SK-N-SH (cell line): ENCODE results near the gene FOXF2. TPM values are rescaled to one million over a fixed set of nuclear protein-coding genes. Genes with fewer than 3 reads are reported as not detected.

Experiments
- CTCF ChIA-PET: fragments of 300-600, 350-600 bp; formaldehyde crosslinking; extraction: SDS; loops from one replicate; lab custom pipeline; 2021; lab: Yijun Ruan, JAX
- POLR2A ChIA-PET: fragments of 350-600 bp; sonication (Branson Sonifier 250); formaldehyde crosslinking; extraction: SDS; loops from one replicate; lab custom pipeline; 2020; ENCODE audit warnings: antibody characterized with exemption, inconsistent platforms; lab: Yijun Ruan, JAX
- DNase-seq: peaks from one replicate; pipeline ENCODE4 v3.0.0; 2012
- H2AFZ ChIP-seq: fragments of 200-600 bp; sonication (generic); 2 replicates; pipeline ENCODE4 v1.8.1; 2016; ENCODE audit warnings: antibody characterized with exemption, mild to moderate bottlenecking, low read depth
- H3F3A ChIP-seq: fragments of 200-600 bp; sonication (generic); replicated peaks from 2 replicates; pipeline ENCODE3; 2016; ENCODE audit warnings: antibody characterized with exemption, mild to moderate bottlenecking; ENCODE audit not compliant: insufficient read depth
- H3K27ac ChIP-seq, 2 experiments: fragments of 200-500 bp in 1 of 2; fragments of 200-600 bp in 1 of 2; sonication (Bioruptor generic) in 1 of 2; sonication (generic), shearing (Covaris generic) in 1 of 2; 2 replicates each; pipeline versions ENCODE4 v1.5.1 to v1.6.1; 2014 to 2016; ENCODE audit warnings: low read depth in 2 of 2, inconsistent platforms in 1 of 2, low read length in 1 of 2, mild to moderate bottlenecking in 1 of 2, mixed read lengths in 1 of 2
- H3K27me3 ChIP-seq: fragments of 200-600 bp; sonication (generic), shearing (Covaris generic); 2 replicates; pipeline ENCODE4 v1.6.1; 2016; ENCODE audit warnings: mixed run types; ENCODE audit not compliant: insufficient read depth
- H3K36me3 ChIP-seq, 2 experiments: fragments of 200-500 bp in 1 of 2; fragments of 200-600 bp in 1 of 2; sonication (Bioruptor generic) in 1 of 2; sonication (generic) in 1 of 2; replicated peaks in 1 of 2; 2 replicates each; pipeline versions ENCODE3 to v1.5.1; 2014 to 2016; ENCODE audit warnings: low read length in 1 of 2, mild to moderate bottlenecking in 1 of 2; ENCODE audit not compliant: insufficient read depth in 2 of 2, control insufficient read depth in 1 of 2
- H3K4me1 ChIP-seq, 2 experiments: fragments of 200-500 bp in 1 of 2; fragments of 200-600 bp in 1 of 2; sonication (Bioruptor generic) in 1 of 2; sonication (generic), shearing (Covaris generic) in 1 of 2; 2 replicates each; pipeline versions ENCODE4 v1.5.1 to v1.6.1; 2014 to 2016; ENCODE audit warnings: low read depth in 1 of 2, low read length in 1 of 2, mixed run types in 1 of 2; ENCODE audit not compliant: insufficient read depth in 2 of 2, control insufficient read depth in 1 of 2
- H3K4me2 ChIP-seq: fragments of 200-600 bp; sonication (generic), shearing (Covaris generic); 2 replicates; pipeline ENCODE4 v1.6.1; 2017; ENCODE audit warnings: mixed run types
- H3K4me3 ChIP-seq, 2 experiments: fragments of 200-500 bp in 1 of 2; fragments of 200-600 bp in 1 of 2; sonication (Bioruptor generic) in 1 of 2; sonication (generic), shearing (Covaris generic) in 1 of 2; 2 replicates each; pipeline versions ENCODE4 v1.5.1 to v1.8.1; 2014 to 2016; ENCODE audit warnings: low read depth in 2 of 2, inconsistent platforms in 1 of 2, low read length in 1 of 2, mild to moderate bottlenecking in 1 of 2, mixed read lengths in 1 of 2, moderate library complexity in 1 of 2
- H3K79me2 ChIP-seq: fragments of 200-600 bp; sonication (generic); 2 replicates; pipeline ENCODE4 v1.8.1; 2017; ENCODE audit warnings: mild to moderate bottlenecking; ENCODE audit not compliant: insufficient read depth
- H3K9ac ChIP-seq: fragments of 200-600 bp; sonication (generic); 2 replicates; pipeline ENCODE4 v1.6.1; 2017; ENCODE audit warnings: mixed run types
- H3K9me2 ChIP-seq: fragments of 200-600 bp; sonication (generic); 2 replicates; pipeline ENCODE4 v1.6.1; 2017; ENCODE audit warnings: mixed run types
- H3K9me3 ChIP-seq: fragments of 200-600 bp; sonication (generic); 2 replicates; pipeline ENCODE4 v1.6.1; 2017; ENCODE audit warnings: mixed run types, mild to moderate bottlenecking, moderate library complexity
- H4K20me1 ChIP-seq: fragments of 200-600 bp; sonication (generic); 2 replicates; pipeline ENCODE4 v1.6.1; 2017; ENCODE audit warnings: mild to moderate bottlenecking, mixed run types; ENCODE audit not compliant: insufficient read depth
- CTCF ChIP-seq: fragments of 200-600 bp; sonication (generic); IDR thresholded peaks from 2 replicates; pipeline ENCODE4 v1.6.1; 2017; ENCODE audit warnings: antibody characterized with exemption, mild to moderate bottlenecking, moderate library complexity
- EP300 ChIP-seq, 2 experiments: IDR thresholded peaks; 2 replicates each; pipeline versions ENCODE4 v1.4.0 to v1.6.1; 2012; ENCODE audit warnings: borderline replicate concordance in 1 of 2, low read depth in 1 of 2, low read length in 1 of 2
- EZH2phosphoT487 ChIP-seq: fragments of 200-600 bp; sonication (generic); IDR thresholded peaks from 2 replicates; pipeline ENCODE4 v1.6.1; 2017; ENCODE audit warnings: low read depth, mixed run types, mild to moderate bottlenecking, antibody characterized with exemption, moderate library complexity, borderline replicate concordance
- FOXM1 ChIP-seq: IDR thresholded peaks from 2 replicates; pipeline ENCODE4 v1.4.0; 2012; ENCODE audit warnings: low read depth, mild to moderate bottlenecking
- GATA2 ChIP-seq: sonication (generic); formaldehyde crosslinking; IDR thresholded peaks from 2 replicates; pipeline ENCODE4 v1.5.0; 2020; ENCODE audit warnings: mild to moderate bottlenecking, missing genetic modification reagents
- JUND ChIP-seq: IDR thresholded peaks from 2 replicates; pipeline ENCODE4 v1.4.0; 2012
- MXI1 ChIP-seq: IDR thresholded peaks from 2 replicates; pipeline ENCODE4 v1.6.1; 2012; ENCODE audit warnings: mild to moderate bottlenecking, low read depth, low read length, improper control_type of control experiment
- POLR2AphosphoS5 ChIP-seq: IDR thresholded peaks from 2 replicates; pipeline ENCODE4 v1.6.1; 2012; ENCODE audit warnings: low read depth, low read length
- RAD21 ChIP-seq: IDR thresholded peaks from 2 replicates; pipeline ENCODE4 v1.6.1; 2012; ENCODE audit warnings: mild to moderate bottlenecking, low read length
- REST ChIP-seq: IDR thresholded peaks from 2 replicates; pipeline ENCODE4 v1.6.1; 2012; ENCODE audit warnings: mild to moderate bottlenecking, low read depth, low read length, moderate library complexity
- SIN3A ChIP-seq: IDR thresholded peaks from 2 replicates; pipeline ENCODE4 v1.6.1; 2012; ENCODE audit warnings: low read depth, mild to moderate bottlenecking, low read length, moderate library complexity, borderline replicate concordance
- SMC3 ChIP-seq: IDR thresholded peaks from 2 replicates; pipeline ENCODE4 v1.6.1; 2012; ENCODE audit warnings: low read depth, low read length, improper control_type of control experiment
- TCF12 ChIP-seq: IDR thresholded peaks from 2 replicates; pipeline ENCODE4 v1.4.0; 2012
- TEAD4 ChIP-seq: IDR thresholded peaks from 2 replicates; pipeline ENCODE4 v1.4.0; 2012; ENCODE audit warnings: mild to moderate bottlenecking, borderline replicate concordance; ENCODE audit not compliant: insufficient read depth
- ZBTB33 ChIP-seq: IDR thresholded peaks from 2 replicates; pipeline ENCODE4 v1.4.0; 2012; ENCODE audit warnings: low read depth, borderline replicate concordance
- WGBS: methylation state at CpG from one replicate; pipeline ENCODE4 v1.1.6; 2017; ENCODE audit warnings: low lambda C conversion rate; 5-methylcytosine and 5-hydroxymethylcytosine counted together
- polyA plus RNA-seq, 3 experiments: library from polyadenylated mRNA; depleted of rRNA; stranded (reverse); fragments of >200 nt; gene quantifications; 2 replicates each; pipeline ENCODE4 v1.2.3, GENCODE V29; 2012
- TF ChIP-seq, protein P1 (sequence below): fragments of 150-350 bp; IDR thresholded peaks from 2 replicates; pipeline ENCODE4 v1.6.1; 2017; ENCODE audit warnings: antibody characterized with exemption, low read length, low read depth, borderline replicate concordance
- TF ChIP-seq, protein P2 (sequence below): IDR thresholded peaks from 2 replicates; pipeline ENCODE4; 2012

FOXF2 gene
- polyA plus RNA-seq, 1 of the 3 experiments (the other 2 are of a cell fraction) = not detected

DNA sequence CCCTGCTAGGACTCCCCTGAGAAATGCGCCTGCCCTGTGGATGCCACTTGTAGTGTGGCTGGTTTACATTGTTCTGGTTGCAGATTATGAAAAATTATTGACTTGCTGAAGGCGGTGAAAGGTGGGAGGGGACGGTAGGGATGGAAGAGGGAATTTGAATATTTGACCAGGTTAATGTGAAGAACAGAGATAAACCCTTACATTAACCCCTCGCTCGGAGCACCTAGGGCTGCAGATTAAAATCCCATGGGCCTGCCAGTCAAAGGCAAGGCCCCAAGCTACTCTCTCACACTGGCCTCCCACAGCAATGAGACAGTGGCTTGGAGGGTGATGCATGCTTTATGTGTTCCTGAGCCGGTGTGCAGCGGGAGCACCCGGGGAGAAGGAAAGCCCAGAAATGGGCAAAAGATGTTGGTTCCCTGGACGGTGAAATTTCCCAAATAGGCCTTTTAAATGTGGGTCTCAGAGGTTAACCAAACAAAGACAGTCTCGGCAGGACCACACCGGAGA, 2.5 kb downstream of the FOXF2 start:
- Histone ChIP-seq H3F3A (no peaks in the 10 kb centered on the region), H3K79me2 (no peaks in the 10 kb centered on the region), H3K9me3 (no peaks in the 10 kb centered on the region), H3K4me3 (no peak overlapping the region), H3K27ac (no peak overlapping the region), H3K9me2 (no peaks in the 10 kb centered on the region), H3K27me3 (peaks cover 82% of the 10 kb centered on the region), H4K20me1 (no peaks in the 10 kb centered on the region), H3K9ac (no peak overlapping the region), H2AFZ (no peak overlapping the region), H3K4me2 (no peak overlapping the region), H3K36me3 (no peaks in the 10 kb centered on the region), H3K4me1 (no peaks in the 10 kb centered on the region)
- TF ChIP-seq TEAD4 (no peak), ZBTB33 (no peak), TCF12 (no peak), POLR2AphosphoS5 (no peak), SMC3 (no peak), MXI1 (no peak), EZH2phosphoT487 (no peak), JUND (no peak), RAD21 (no peak), SIN3A (no peak), FOXM1 (no peak), REST (no peak), CTCF (no peak), GATA2 (CRISPR knock-in tag) (no peak), EP300 (IDR thresholded peaks at IDR 0.05; ENCODE audit: borderline replicate concordance in 1 of 2, low read depth in 1 of 2, low read length in 1 of 2) (no peak)
- TF ChIP-seq, protein P1, sequence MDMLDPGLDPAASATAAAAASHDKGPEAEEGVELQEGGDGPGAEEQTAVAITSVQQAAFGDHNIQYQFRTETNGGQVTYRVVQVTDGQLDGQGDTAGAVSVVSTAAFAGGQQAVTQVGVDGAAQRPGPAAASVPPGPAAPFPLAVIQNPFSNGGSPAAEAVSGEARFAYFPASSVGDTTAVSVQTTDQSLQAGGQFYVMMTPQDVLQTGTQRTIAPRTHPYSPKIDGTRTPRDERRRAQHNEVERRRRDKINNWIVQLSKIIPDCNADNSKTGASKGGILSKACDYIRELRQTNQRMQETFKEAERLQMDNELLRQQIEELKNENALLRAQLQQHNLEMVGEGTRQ = no peak
- TF ChIP-seq, protein P2, sequence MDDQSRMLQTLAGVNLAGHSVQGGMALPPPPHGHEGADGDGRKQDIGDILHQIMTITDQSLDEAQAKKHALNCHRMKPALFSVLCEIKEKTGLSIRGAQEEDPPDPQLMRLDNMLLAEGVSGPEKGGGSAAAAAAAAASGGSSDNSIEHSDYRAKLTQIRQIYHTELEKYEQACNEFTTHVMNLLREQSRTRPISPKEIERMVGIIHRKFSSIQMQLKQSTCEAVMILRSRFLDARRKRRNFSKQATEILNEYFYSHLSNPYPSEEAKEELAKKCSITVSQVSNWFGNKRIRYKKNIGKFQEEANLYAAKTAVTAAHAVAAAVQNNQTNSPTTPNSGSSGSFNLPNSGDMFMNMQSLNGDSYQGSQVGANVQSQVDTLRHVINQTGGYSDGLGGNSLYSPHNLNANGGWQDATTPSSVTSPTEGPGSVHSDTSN = no peak
- 24% methylated on average over 11 of the region's 11 CpGs for WGBS
- no peak for DNase-seq
- ChIA-PET CTCF (no interaction called here), POLR2A (no interaction called here)
